Measurements from ENCODE around the gene PPID.

The PPID gene

GRCh38 chr4:158769175-158769921 is 46.2 kb upstream of the PPID start:
- H3K27ac ChIP-seq (ENCODE audit: low read length) = no peak overlapping the region
- no peaks in the 10 kb centered on the region for H3K36me3 ChIP-seq (replicated peaks; ENCODE audit: insufficient read depth, low read length)
- H3K4me2 ChIP-seq (ENCODE audit: low read depth, low read length) = peak overlapping the region; percentile 57
- H4K20me1 ChIP-seq (ENCODE audit: insufficient read depth, low read length) = no peaks in the 10 kb centered on the region
- no peaks in the 10 kb centered on the region for H3K27me3 ChIP-seq (replicated peaks; ENCODE audit: insufficient read depth, low read length)
- peak overlapping the region; percentile 62 for H3K9ac ChIP-seq (ENCODE audit: low read length)
- TF ChIP-seq EZH2 (optimal IDR thresholded peaks at IDR 0.05; ENCODE audit: low read depth, low read length) = no peak
- peak overlapping the region; percentile 61 for H2AFZ ChIP-seq (ENCODE audit: low read length)
- H3K9me3 ChIP-seq (replicated peaks; ENCODE audit: insufficient read depth, low read length) = no peaks in the 10 kb centered on the region
- peaks cover 51% of the 10 kb centered on the region for H3K79me2 ChIP-seq (ENCODE audit: low read length)
- H3K4me1 ChIP-seq (ENCODE audit: low read length) = no peaks in the 10 kb centered on the region
- H3K4me3 ChIP-seq (ENCODE audit: low read length) = peak overlapping the region; percentile 77
- peak; percentile 34 for DNase-seq
- peaks cover 8% of the 10 kb centered on the region; the same call in 1 of the 2 replicates for H3F3A ChIP-seq (ENCODE audit: insufficient read depth, low read length)
- H3K9me2 ChIP-seq (replicated peaks; ENCODE audit: insufficient read depth, low read length) = no peaks in the 10 kb centered on the region

GRCh38 chr4:158768555-158769174 is 45.5 kb upstream of the PPID start, which contains the start of gene FNIP2:
TSS of gene FNIP2 (plus strand) at chr4:158769026. CDS start at chr4:158769213, 187 bp downstream.
- H3K36me3 ChIP-seq (replicated peaks; ENCODE audit: insufficient read depth, low read length) = no peaks in the 10 kb centered on the region
- H3K4me3 ChIP-seq (ENCODE audit: low read length) = peak within 1 kb of the TSS; percentile 77
- peak within 1 kb of the TSS; percentile 72 for H3K4me2 ChIP-seq (ENCODE audit: low read depth, low read length)
- no peaks in the 10 kb centered on the region for H4K20me1 ChIP-seq (ENCODE audit: insufficient read depth, low read length)
- H3K27me3 ChIP-seq (replicated peaks; ENCODE audit: insufficient read depth, low read length) = no peaks in the 10 kb centered on the region
- H3K9me2 ChIP-seq (replicated peaks; ENCODE audit: insufficient read depth, low read length) = no peaks in the 10 kb centered on the region
- H2AFZ ChIP-seq (ENCODE audit: low read length) = peak within 1 kb of the TSS; percentile 71
- H3K9ac ChIP-seq (ENCODE audit: low read length) = peak within 1 kb of the TSS; percentile 62
- peaks cover 8% of the 10 kb centered on the region; the same call in 1 of the 2 replicates for H3F3A ChIP-seq (ENCODE audit: insufficient read depth, low read length)
- TF ChIP-seq EZH2phosphoT487 (IDR thresholded peaks at IDR 0.05; ENCODE audit: low read length) (no peak), EZH2 (optimal IDR thresholded peaks at IDR 0.05; ENCODE audit: low read depth, low read length) (no peak), CTCF (IDR thresholded peaks at IDR 0.05; ENCODE audit: low read length) (no peak)
- peaks cover 44% of the 10 kb centered on the region for H3K79me2 ChIP-seq (ENCODE audit: low read length)
- no peak within 1 kb of the TSS for H3K27ac ChIP-seq (ENCODE audit: low read length)
- H3K4me1 ChIP-seq (ENCODE audit: low read length) = no peaks in the 10 kb centered on the region
- no peaks in the 10 kb centered on the region for H3K9me3 ChIP-seq (replicated peaks; ENCODE audit: insufficient read depth, low read length)
- peak; percentile 76 for DNase-seq

- Histone ChIP-seq H3K27me3 (replicated peaks; ENCODE audit: insufficient read depth, low read length) (no peaks in the 10 kb centered on the region), H3K36me3 (replicated peaks; ENCODE audit: insufficient read depth, low read length) (no peaks in the 10 kb centered on the region), H4K20me1 (ENCODE audit: insufficient read depth, low read length) (no peaks in the 10 kb centered on the region), H3K4me2 (ENCODE audit: low read depth, low read length) (no peak overlapping the region), H3K9me3 (replicated peaks; ENCODE audit: insufficient read depth, low read length) (no peaks in the 10 kb centered on the region), H3K79me2 (ENCODE audit: low read length) (peaks cover 32% of the 10 kb centered on the region), H2AFZ (ENCODE audit: low read length) (no peak overlapping the region), H3K27ac (ENCODE audit: low read length) (no peak overlapping the region), H3K9ac (ENCODE audit: low read length) (no peak overlapping the region), H3K4me1 (ENCODE audit: low read length) (no peaks in the 10 kb centered on the region), H3K9me2 (replicated peaks; ENCODE audit: insufficient read depth, low read length) (no peaks in the 10 kb centered on the region), H3K4me3 (ENCODE audit: low read length) (no peak overlapping the region), H3F3A (ENCODE audit: insufficient read depth, low read length) (peaks cover 8% of the 10 kb centered on the region; the same call in 1 of the 2 replicates)
- no peak for DNase-seq
- TF ChIP-seq EZH2 (optimal IDR thresholded peaks at IDR 0.05; ENCODE audit: low read depth, low read length) (no peak), CTCF (IDR thresholded peaks at IDR 0.05; ENCODE audit: low read length) (no peak), EZH2phosphoT487 (IDR thresholded peaks at IDR 0.05; ENCODE audit: low read length) (no peak)
Measured at GRCh38 chr4:158767451-158767850, 44.3 kb upstream of the PPID start.
